ENCODE measurements around the gene NKIRAS1.

NKIRAS1 gene

GRCh38 chr3:23942546-23942945 lies 25.8 kb upstream of the NKIRAS1 start:
- no peak overlapping the region for H3K27ac ChIP-seq (ENCODE audit: low read depth, low read length)

GRCh38 chr3:23941440-23941839 lies 24.6 kb upstream of the NKIRAS1 start:
- Histone ChIP-seq H3K9me3 (ENCODE audit: control insufficient read depth in 1 of 2, low read length in 2 of 2) (no peaks in the 10 kb centered on the region), H3K27me3 (ENCODE audit: control insufficient read depth in 1 of 2, insufficient read depth in 2 of 2, low read length in 2 of 2) (peaks cover 0 to 11% of the 10 kb centered on the region in 2 donors), H3K4me1 (ENCODE audit: control insufficient read depth in 1 of 2, insufficient read depth in 2 of 2, low read length in 2 of 2) (peaks cover 6 to 8% of the 10 kb centered on the region in 2 donors), H3K4me3 (ENCODE audit: low read depth in 1 of 2, low read length in 2 of 2) (no peak overlapping the region), H3K27ac (ENCODE audit: low read depth, low read length) (no peak overlapping the region), H3K9ac (ENCODE audit: low read depth in 1 of 2, low read length in 2 of 2) (no peak overlapping the region), H3K36me3 (ENCODE audit: control insufficient read depth in 1 of 2, insufficient read depth in 2 of 2, low read length in 2 of 2) (no peaks in the 10 kb centered on the region)

More at GRCh38 chr3:23942546-23942945, 25.8 kb upstream of the NKIRAS1 start:
- Histone ChIP-seq H3K4me1 (ENCODE audit: control insufficient read depth in 1 of 2, insufficient read depth in 2 of 2, low read length in 2 of 2) (peaks cover 17 to 19% of the 10 kb centered on the region in 2 donors), H3K27me3 (ENCODE audit: control insufficient read depth in 1 of 2, insufficient read depth in 2 of 2, low read length in 2 of 2) (peaks cover 0 to 11% of the 10 kb centered on the region in 2 donors), H3K36me3 (ENCODE audit: control insufficient read depth in 1 of 2, insufficient read depth in 2 of 2, low read length in 2 of 2) (no peaks in the 10 kb centered on the region), H3K4me3 (ENCODE audit: low read depth in 1 of 2, low read length in 2 of 2) (no peak overlapping the region), H3K9me3 (ENCODE audit: control insufficient read depth in 1 of 2, low read length in 2 of 2) (no peaks in the 10 kb centered on the region), H3K9ac (ENCODE audit: low read depth in 1 of 2, low read length in 2 of 2) (no peak overlapping the region)

GRCh38 chr3:23940775-23941174 lies 24.0 kb upstream of the NKIRAS1 start:
- Histone ChIP-seq H3K27ac (ENCODE audit: low read depth, low read length) (no peak overlapping the region), H3K9ac (ENCODE audit: low read depth in 1 of 2, low read length in 2 of 2) (no peak overlapping the region), H3K36me3 (ENCODE audit: control insufficient read depth in 1 of 2, insufficient read depth in 2 of 2, low read length in 2 of 2) (no peaks in the 10 kb centered on the region), H3K4me3 (ENCODE audit: low read depth in 1 of 2, low read length in 2 of 2) (no peak overlapping the region), H3K9me3 (ENCODE audit: control insufficient read depth in 1 of 2, low read length in 2 of 2) (no peaks in the 10 kb centered on the region), H3K4me1 (ENCODE audit: control insufficient read depth in 1 of 2, insufficient read depth in 2 of 2, low read length in 2 of 2) (peaks cover 6 to 7% of the 10 kb centered on the region in 2 donors), H3K27me3 (ENCODE audit: control insufficient read depth in 1 of 2, insufficient read depth in 2 of 2, low read length in 2 of 2) (peaks cover 0 to 14% of the 10 kb centered on the region in 2 donors)

GRCh38 chr3:23938688-23939087 lies 21.9 kb upstream of the NKIRAS1 start:
- Histone ChIP-seq H3K27ac (ENCODE audit: low read depth, low read length) (no peak overlapping the region), H3K36me3 (ENCODE audit: control insufficient read depth in 1 of 2, insufficient read depth in 2 of 2, low read length in 2 of 2) (no peaks in the 10 kb centered on the region), H3K9ac (ENCODE audit: low read depth in 1 of 2, low read length in 2 of 2) (no peak overlapping the region), H3K27me3 (ENCODE audit: control insufficient read depth in 1 of 2, insufficient read depth in 2 of 2, low read length in 2 of 2) (peaks cover 0 to 7% of the 10 kb centered on the region in 2 donors), H3K4me1 (ENCODE audit: control insufficient read depth in 1 of 2, insufficient read depth in 2 of 2, low read length in 2 of 2) (no peaks in the 10 kb centered on the region), H3K9me3 (ENCODE audit: control insufficient read depth in 1 of 2, low read length in 2 of 2) (no peaks in the 10 kb centered on the region), H3K4me3 (ENCODE audit: low read depth in 1 of 2, low read length in 2 of 2) (no peak overlapping the region)

GRCh38 chr3:23937296-23937695 lies 20.5 kb upstream of the NKIRAS1 start:
- H3K36me3 ChIP-seq (ENCODE audit: control insufficient read depth in 1 of 2, insufficient read depth in 2 of 2, low read length in 2 of 2): no peaks in the 10 kb centered on the region
- no peaks in the 10 kb centered on the region for H3K4me1 ChIP-seq (ENCODE audit: control insufficient read depth in 1 of 2, insufficient read depth in 2 of 2, low read length in 2 of 2)
- no peak overlapping the region for H3K4me3 ChIP-seq (ENCODE audit: low read depth in 1 of 2, low read length in 2 of 2)
- H3K27ac ChIP-seq (ENCODE audit: low read depth, low read length): no peak overlapping the region
- no peaks in the 10 kb centered on the region for H3K9me3 ChIP-seq (ENCODE audit: control insufficient read depth in 1 of 2, low read length in 2 of 2)
- H3K9ac ChIP-seq (ENCODE audit: low read depth in 1 of 2, low read length in 2 of 2): no peak overlapping the region
- H3K27me3 ChIP-seq (ENCODE audit: control insufficient read depth in 1 of 2, insufficient read depth in 2 of 2, low read length in 2 of 2): peaks cover 0 to 3% of the 10 kb centered on the region in 2 donors

DNA sequence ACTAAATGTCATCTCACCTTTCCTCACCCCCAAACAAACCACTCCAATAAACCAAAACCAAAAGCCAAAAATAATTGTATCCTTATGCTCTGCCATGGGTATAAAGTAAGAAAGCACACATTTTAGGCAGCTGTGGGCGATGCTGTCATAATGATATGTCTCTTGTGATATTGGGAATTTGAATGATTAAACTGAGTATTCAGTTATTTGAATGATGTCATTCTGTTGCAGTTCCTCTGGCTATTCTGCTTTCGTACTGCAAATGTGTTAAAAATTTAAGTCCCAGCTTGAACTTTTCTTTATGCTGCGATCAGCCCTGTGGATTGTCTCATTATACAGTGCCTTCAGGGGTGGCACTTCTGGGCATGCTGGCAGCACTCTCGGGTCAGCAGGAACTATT lies 17.5 kb upstream of the NKIRAS1 start:
- Histone ChIP-seq H3K4me1 (ENCODE audit: control insufficient read depth in 1 of 2, insufficient read depth in 2 of 2, low read length in 2 of 2) (no peaks in the 10 kb centered on the region), H3K9me3 (ENCODE audit: control insufficient read depth in 1 of 2, low read length in 2 of 2) (no peaks in the 10 kb centered on the region), H3K27ac (ENCODE audit: low read depth, low read length) (no peak overlapping the region), H3K4me3 (ENCODE audit: low read depth in 1 of 2, low read length in 2 of 2) (no peak overlapping the region), H3K36me3 (ENCODE audit: control insufficient read depth in 1 of 2, insufficient read depth in 2 of 2, low read length in 2 of 2) (no peaks in the 10 kb centered on the region), H3K27me3 (ENCODE audit: control insufficient read depth in 1 of 2, insufficient read depth in 2 of 2, low read length in 2 of 2) (peaks cover 0 to 3% of the 10 kb centered on the region in 2 donors), H3K9ac (ENCODE audit: low read depth in 1 of 2, low read length in 2 of 2) (no peak overlapping the region)

DNA sequence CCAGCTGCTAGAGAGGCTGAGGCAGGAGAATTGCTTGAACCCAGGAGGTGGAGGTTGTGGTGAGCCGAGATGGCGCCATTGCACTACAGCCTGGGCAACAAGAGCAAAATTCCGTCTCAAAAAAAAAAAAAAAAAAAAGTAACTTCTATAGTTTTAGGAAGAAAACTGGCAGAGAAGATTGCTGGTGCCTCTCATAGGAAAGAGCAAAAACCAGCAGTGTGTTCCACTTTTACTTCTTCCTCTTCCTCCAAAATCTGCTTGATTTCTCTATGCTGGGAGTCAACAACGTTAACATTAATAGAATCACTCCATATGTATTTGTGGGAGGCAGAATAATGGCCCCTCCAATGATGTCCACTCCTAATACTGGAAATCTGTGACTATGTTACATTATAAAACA lies 15.8 kb upstream of the NKIRAS1 start:
- no peaks in the 10 kb centered on the region for H3K4me1 ChIP-seq (ENCODE audit: control insufficient read depth in 1 of 2, insufficient read depth in 2 of 2, low read length in 2 of 2)
- no peaks in the 10 kb centered on the region for H3K36me3 ChIP-seq (ENCODE audit: control insufficient read depth in 1 of 2, insufficient read depth in 2 of 2, low read length in 2 of 2)
- H3K27ac ChIP-seq (ENCODE audit: low read depth, low read length): no peak overlapping the region
- H3K9me3 ChIP-seq (ENCODE audit: control insufficient read depth in 1 of 2, low read length in 2 of 2): no peaks in the 10 kb centered on the region
- H3K9ac ChIP-seq (ENCODE audit: low read depth in 1 of 2, low read length in 2 of 2): no peak overlapping the region
- peaks cover 0 to 3% of the 10 kb centered on the region in 2 donors for H3K27me3 ChIP-seq (ENCODE audit: control insufficient read depth in 1 of 2, insufficient read depth in 2 of 2, low read length in 2 of 2)
- H3K4me3 ChIP-seq (ENCODE audit: low read depth in 1 of 2, low read length in 2 of 2): no peak overlapping the region

DNA sequence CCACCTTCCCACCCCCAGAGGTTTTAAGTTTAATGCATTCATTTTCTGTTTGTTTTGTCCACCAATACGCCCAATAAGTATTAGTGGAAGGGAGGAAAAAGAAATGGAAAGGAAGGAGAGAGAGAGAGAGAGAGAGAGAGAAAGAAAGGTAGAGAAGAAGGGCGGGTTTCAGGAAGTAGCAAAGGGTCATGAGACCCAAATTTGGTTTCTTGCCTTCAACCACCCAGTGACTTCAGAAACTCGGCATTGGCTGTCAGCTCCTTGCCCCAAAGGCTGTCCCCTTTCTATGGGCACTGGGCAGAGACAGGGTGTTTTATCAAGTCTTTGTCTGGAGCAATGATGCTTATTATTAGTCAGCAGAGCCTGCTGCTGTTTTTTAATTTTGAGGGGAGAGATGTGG lies 14.8 kb upstream of the NKIRAS1 start:
- Histone ChIP-seq H3K27me3 (ENCODE audit: control insufficient read depth in 1 of 2, insufficient read depth in 2 of 2, low read length in 2 of 2) (peaks cover 0 to 3% of the 10 kb centered on the region in 2 donors), H3K27ac (ENCODE audit: low read depth, low read length) (no peak overlapping the region), H3K4me3 (ENCODE audit: low read depth in 1 of 2, low read length in 2 of 2) (no peak overlapping the region), H3K9me3 (ENCODE audit: control insufficient read depth in 1 of 2, low read length in 2 of 2) (no peaks in the 10 kb centered on the region), H3K4me1 (ENCODE audit: control insufficient read depth in 1 of 2, insufficient read depth in 2 of 2, low read length in 2 of 2) (no peaks in the 10 kb centered on the region), H3K9ac (ENCODE audit: low read depth in 1 of 2, low read length in 2 of 2) (no peak overlapping the region), H3K36me3 (ENCODE audit: control insufficient read depth in 1 of 2, insufficient read depth in 2 of 2, low read length in 2 of 2) (no peaks in the 10 kb centered on the region)

- Histone ChIP-seq H3K27ac (ENCODE audit: low read depth, low read length) (no peak overlapping the region), H3K4me3 (ENCODE audit: low read depth in 1 of 2, low read length in 2 of 2) (no peak overlapping the region), H3K9ac (ENCODE audit: low read depth in 1 of 2, low read length in 2 of 2) (no peak overlapping the region), H3K27me3 (ENCODE audit: control insufficient read depth in 1 of 2, insufficient read depth in 2 of 2, low read length in 2 of 2) (no peaks in the 10 kb centered on the region), H3K4me1 (ENCODE audit: control insufficient read depth in 1 of 2, insufficient read depth in 2 of 2, low read length in 2 of 2) (no peaks in the 10 kb centered on the region), H3K36me3 (ENCODE audit: control insufficient read depth in 1 of 2, insufficient read depth in 2 of 2, low read length in 2 of 2) (no peaks in the 10 kb centered on the region), H3K9me3 (ENCODE audit: control insufficient read depth in 1 of 2, low read length in 2 of 2) (no peaks in the 10 kb centered on the region)
These were observed 11.7 kb upstream of the NKIRAS1 start for GRCh38 chr3:23928524-23928923.

- Histone ChIP-seq H3K4me3 (ENCODE audit: low read depth in 1 of 2, low read length in 2 of 2) (no peak overlapping the region), H3K36me3 (ENCODE audit: control insufficient read depth in 1 of 2, insufficient read depth in 2 of 2, low read length in 2 of 2) (no peaks in the 10 kb centered on the region), H3K9me3 (ENCODE audit: control insufficient read depth in 1 of 2, low read length in 2 of 2) (no peaks in the 10 kb centered on the region), H3K9ac (ENCODE audit: low read depth in 1 of 2, low read length in 2 of 2) (no peak overlapping the region), H3K27me3 (ENCODE audit: control insufficient read depth in 1 of 2, insufficient read depth in 2 of 2, low read length in 2 of 2) (no peaks in the 10 kb centered on the region), H3K27ac (ENCODE audit: low read depth, low read length) (no peak overlapping the region), H3K4me1 (ENCODE audit: control insufficient read depth in 1 of 2, insufficient read depth in 2 of 2, low read length in 2 of 2) (no peaks in the 10 kb centered on the region)
These were observed 9.9 kb upstream of the NKIRAS1 start for GRCh38 chr3:23926736-23927135.

- Histone ChIP-seq H3K9me3 (ENCODE audit: control insufficient read depth in 1 of 2, low read length in 2 of 2) (no peaks in the 10 kb centered on the region), H3K36me3 (ENCODE audit: control insufficient read depth in 1 of 2, insufficient read depth in 2 of 2, low read length in 2 of 2) (peaks cover 0 to under 1% of the 10 kb centered on the region in 2 donors), H3K4me1 (ENCODE audit: control insufficient read depth in 1 of 2, insufficient read depth in 2 of 2, low read length in 2 of 2) (no peaks in the 10 kb centered on the region), H3K27ac (ENCODE audit: low read depth, low read length) (no peak overlapping the region), H3K4me3 (ENCODE audit: low read depth in 1 of 2, low read length in 2 of 2) (no peak overlapping the region), H3K27me3 (ENCODE audit: control insufficient read depth in 1 of 2, insufficient read depth in 2 of 2, low read length in 2 of 2) (no peaks in the 10 kb centered on the region), H3K9ac (ENCODE audit: low read depth in 1 of 2, low read length in 2 of 2) (no peak overlapping the region)
These were observed 9.5 kb upstream of the NKIRAS1 start for GRCh38 chr3:23926246-23926645.

Measured in duodenal mucosa (tissue), 2 donors.